Adrenal gland (tissue), 12 donors: ENCODE results near the gene GCNT3. TPM values are rescaled to one million over a fixed set of nuclear protein-coding genes. Genes with fewer than 3 reads are reported as not detected.

Experiments
- DNase-seq, 7 donors: peaks; one replicate each; pipeline ENCODE4 v3.0.0-alpha.2; 2019 to 2020
- H3K27ac ChIP-seq, 5 donors: fragments of 200-600 bp; sonication (generic) in 4 of 5; 1 replicate in 3 of 5; 2 replicates in 2 of 5; pipeline versions ENCODE4 v1.5.1 to v1.8.0; 2016 to 2020; ENCODE audit warnings: mild to moderate bottlenecking in 1 of 5
- H3K27me3 ChIP-seq: fragments of 200-600 bp; 2 replicates; pipeline ENCODE4 v1.8.0; 2021
- H3K36me3 ChIP-seq, 2 donors: fragments of 200-600 bp; replicated peaks in 1 of 2; 1 replicate in 1 of 2; 2 replicates in 1 of 2; pipeline versions ENCODE4 v1.5.1 to v1.8.0; 2018 to 2022
- H3K4me1 ChIP-seq, 2 donors: fragments of 200-600 bp; replicated peaks in 1 of 2; 1 replicate in 1 of 2; 2 replicates in 1 of 2; pipeline versions ENCODE4 v1.5.1 to v1.8.0; 2018 to 2021
- H3K4me3 ChIP-seq, 4 donors: fragments of 200-600 bp; sonication (generic) in 3 of 4; one replicate each; pipeline ENCODE4 v1.5.1; 2016 to 2018
- H3K9me3 ChIP-seq, 3 donors: fragments of 200-600 bp; sonication (generic) in 1 of 3; replicated peaks in 1 of 3; 1 replicate in 2 of 3; 2 replicates in 1 of 3; pipeline versions ENCODE4 v1.5.1 to v1.8.0; 2016 to 2021
- POLR2A ChIP-seq, 2 donors: fragments of 450-650 bp; IDR thresholded peaks; one replicate each; pipeline ENCODE4 v1.6.1; 2017; ENCODE audit warnings: antibody characterized with exemption in 2 of 2, mild to moderate bottlenecking in 2 of 2, moderate library complexity in 1 of 2
- WGBS, 4 donors: extraction: QIAGEN DNeasy Blood & Tissue Kit in 2 of 4; methylation state at CpG; one replicate each; pipeline versions ENCODE4 v1.1.5 to v1.1.7; 2013 to 2017; 5-methylcytosine and 5-hydroxymethylcytosine counted together
- intact Hi-C, 2 donors: fragments of 100-400 bp; cut with DNase I; formaldehyde crosslinking; loops; one replicate each; pipeline versions ENCODE4 v1.14.1 to v1.15.0; 2022 to 2023
- polyA plus RNA-seq, 3 donors: library from polyadenylated mRNA; stranded (reverse); fragments of 200-250 nt in 2 of 3; fragments of 350-450 nt in 1 of 3; fragmentation: Illumina TruSeq in 1 of 3; extraction: RNeasy Lipid Tissue Mini Kit (QIAGEN cat#74804) in 1 of 3; gene quantifications; one replicate each; pipeline ENCODE4 v1.2.3, GENCODE V29; 2013 to 2014
- total RNA-seq, 9 donors: library from RNA; depleted of rRNA in 4 of 9; stranded (reverse); fragments of >200 nt in 4 of 9; fragments of 120-200 nt in 1 of 9; fragmentation: NEBNext Ultra II Directional in 1 of 9; extraction: Animal tissue kit (Norgen Biotek cat#: 25700) in 1 of 9; gene quantifications; one replicate each; pipeline versions ENCODE4 v1.1.0 to v1.2.4, GENCODE V29; 2013 to 2023
- TF ChIP-seq, protein P1 (sequence below), 6 experiments: fragments of 450-650 bp in 4 of 6; fragments of 200-600 bp in 2 of 6; sonication (generic) in 1 of 6; IDR thresholded peaks; 1 replicate in 5 of 6; 2 replicates in 1 of 6; pipeline versions ENCODE4 v1.5.1 to v1.8.0; 2016 to 2021; ENCODE audit warnings: antibody characterized with exemption in 6 of 6, mild to moderate bottlenecking in 2 of 6, moderate library complexity in 1 of 6
- donor health status: healthy with polysubstance abuse.
- donor health status: Bipolar disorder and iron deficiency.
- donor health status: DM: yes; HTN: yes; CAD: no.
- donor health status: DM: no; HTN: no; CAD: no.
- donor health status: DM: no; HTN: no; CAD: no.
- donor health status: DM: yes; HTN: yes; CAD: no.

The GCNT3 gene
- total and polyA plus RNA-seq, 12 donors = 0.03 to 14.1 (median 0.78) TPM; not detected in 1

DNA sequence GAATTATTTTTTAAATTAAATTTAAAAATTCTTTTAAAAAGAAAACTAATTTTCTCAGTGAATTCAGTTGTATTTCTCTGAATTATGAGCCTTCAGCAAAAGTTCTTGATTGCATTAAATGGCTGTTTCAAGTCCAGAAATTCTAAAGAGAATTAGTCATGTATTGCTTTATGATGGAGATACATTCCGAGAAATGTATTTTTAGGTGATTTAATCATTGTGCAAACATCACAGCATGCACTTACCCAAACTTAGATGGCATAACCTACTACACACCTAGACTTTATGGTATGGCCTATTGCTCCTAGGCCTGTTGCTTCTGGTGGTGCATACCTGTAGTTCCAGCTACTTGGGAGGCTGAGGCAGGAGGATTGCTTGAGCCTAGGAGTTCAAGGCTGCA is 44.3 kb upstream of the GCNT3 start:
- no peak for TF ChIP-seq POLR2A (IDR thresholded peaks at IDR 0.05)
- TF ChIP-seq, protein P1, sequence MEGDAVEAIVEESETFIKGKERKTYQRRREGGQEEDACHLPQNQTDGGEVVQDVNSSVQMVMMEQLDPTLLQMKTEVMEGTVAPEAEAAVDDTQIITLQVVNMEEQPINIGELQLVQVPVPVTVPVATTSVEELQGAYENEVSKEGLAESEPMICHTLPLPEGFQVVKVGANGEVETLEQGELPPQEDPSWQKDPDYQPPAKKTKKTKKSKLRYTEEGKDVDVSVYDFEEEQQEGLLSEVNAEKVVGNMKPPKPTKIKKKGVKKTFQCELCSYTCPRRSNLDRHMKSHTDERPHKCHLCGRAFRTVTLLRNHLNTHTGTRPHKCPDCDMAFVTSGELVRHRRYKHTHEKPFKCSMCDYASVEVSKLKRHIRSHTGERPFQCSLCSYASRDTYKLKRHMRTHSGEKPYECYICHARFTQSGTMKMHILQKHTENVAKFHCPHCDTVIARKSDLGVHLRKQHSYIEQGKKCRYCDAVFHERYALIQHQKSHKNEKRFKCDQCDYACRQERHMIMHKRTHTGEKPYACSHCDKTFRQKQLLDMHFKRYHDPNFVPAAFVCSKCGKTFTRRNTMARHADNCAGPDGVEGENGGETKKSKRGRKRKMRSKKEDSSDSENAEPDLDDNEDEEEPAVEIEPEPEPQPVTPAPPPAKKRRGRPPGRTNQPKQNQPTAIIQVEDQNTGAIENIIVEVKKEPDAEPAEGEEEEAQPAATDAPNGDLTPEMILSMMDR (IDR thresholded peaks at IDR 0.05) = no peak
- H3K4me1 ChIP-seq = no peaks in the 10 kb centered on the region
- no peak overlapping the region for H3K4me3 ChIP-seq
- H3K9me3 ChIP-seq = no peaks in the 10 kb centered on the region
- intact Hi-C loops = no loop called here
- DNase-seq = no peak
- no peak overlapping the region for H3K27ac ChIP-seq
- 93 to 100% (median 98%) methylated on average over 1 of the region's 1 CpG for WGBS, 4 donors
- no peaks in the 10 kb centered on the region for H3K36me3 ChIP-seq
- peaks cover 5% of the 10 kb centered on the region for H3K27me3 ChIP-seq

DNA sequence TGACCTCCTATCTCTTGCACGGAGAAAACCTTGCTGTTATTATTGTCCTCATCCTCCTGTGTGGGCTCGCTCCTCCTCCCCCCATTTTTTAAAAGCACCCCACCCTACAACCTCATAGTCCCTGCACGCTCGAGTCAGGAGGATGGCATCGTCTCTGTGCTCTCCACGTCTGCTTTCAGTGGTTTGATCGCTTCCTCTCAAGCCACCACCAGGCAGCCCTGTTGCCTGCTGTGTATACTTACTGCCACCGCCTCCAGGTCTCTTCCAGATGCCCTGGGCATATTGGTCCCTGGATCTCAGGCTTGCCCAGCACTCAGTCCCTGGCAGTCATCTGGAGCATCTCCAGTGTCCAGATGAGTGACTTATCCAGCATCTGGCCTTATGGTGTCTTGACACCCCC is 42.1 kb upstream of the GCNT3 start:
- Histone ChIP-seq H3K27ac (no peak overlapping the region), H3K27me3 (peaks cover 5% of the 10 kb centered on the region), H3K4me3 (no peak overlapping the region), H3K9me3 (no peaks in the 10 kb centered on the region), H3K4me1 (no peaks in the 10 kb centered on the region), H3K36me3 (no peaks in the 10 kb centered on the region)
- no peak for TF ChIP-seq POLR2A (IDR thresholded peaks at IDR 0.05)
- TF ChIP-seq, protein P1 (IDR thresholded peaks at IDR 0.05) = no peak
- intact Hi-C loops = no loop called here
- no peak for DNase-seq
- WGBS, 4 donors = 75 to 91% (median 88%) methylated on average over 8 of the region's 8 CpGs

DNA sequence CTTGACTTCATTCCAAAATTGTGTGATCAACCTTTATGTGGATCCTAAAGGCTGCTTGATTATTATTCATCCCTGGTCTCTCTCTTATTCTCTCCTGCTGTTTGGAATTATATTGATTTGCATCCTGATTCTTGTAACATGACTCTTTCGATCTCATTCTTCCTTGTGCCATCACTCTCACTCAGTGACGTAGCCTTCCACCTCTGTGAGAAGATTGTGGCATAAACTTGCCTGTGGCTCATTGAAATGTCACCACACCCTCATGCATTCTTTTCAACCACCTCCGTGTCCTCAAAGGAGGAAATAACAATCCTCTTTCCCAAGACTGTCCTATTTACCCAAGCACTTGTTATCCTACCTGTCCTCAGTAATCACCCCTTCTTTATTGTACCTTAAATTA is 41.3 kb upstream of the GCNT3 start:
- WGBS, 4 donors = 67 to 75% (median 73%) methylated on average over 3 of the region's 3 CpGs
- no peaks in the 10 kb centered on the region for H3K4me1 ChIP-seq
- no peak overlapping the region for H3K4me3 ChIP-seq
- H3K36me3 ChIP-seq = no peaks in the 10 kb centered on the region
- intact Hi-C loops = no loop called here
- no peaks in the 10 kb centered on the region for H3K9me3 ChIP-seq
- TF ChIP-seq, protein P1 (IDR thresholded peaks at IDR 0.05) = no peak
- TF ChIP-seq POLR2A (IDR thresholded peaks at IDR 0.05) = no peak
- DNase-seq = no peak
- H3K27me3 ChIP-seq = peaks cover 5% of the 10 kb centered on the region
- no peak overlapping the region for H3K27ac ChIP-seq

DNA sequence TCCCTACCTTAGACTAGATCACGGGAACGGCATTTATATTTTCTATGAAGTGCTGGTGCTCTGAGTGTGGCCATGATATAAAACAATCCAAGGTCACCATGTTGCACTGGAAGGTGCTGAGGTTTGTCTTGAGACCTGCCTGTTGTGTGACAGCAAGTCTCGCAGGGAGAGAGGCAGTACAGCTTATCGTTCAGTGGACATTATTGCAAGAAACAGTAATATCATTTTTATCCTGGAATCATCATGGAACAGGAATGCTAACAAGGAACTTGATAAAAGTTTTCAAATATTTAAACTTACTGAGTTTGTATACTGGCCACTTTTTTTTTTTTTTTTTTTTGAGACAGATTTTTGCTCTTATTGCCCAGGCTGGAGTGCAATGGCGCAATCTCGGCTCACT is 40.0 kb upstream of the GCNT3 start:
- Histone ChIP-seq H3K9me3 (no peaks in the 10 kb centered on the region), H3K36me3 (no peaks in the 10 kb centered on the region), H3K4me1 (no peaks in the 10 kb centered on the region), H3K27me3 (no peaks in the 10 kb centered on the region), H3K27ac (no peak overlapping the region), H3K4me3 (no peak overlapping the region)
- intact Hi-C loops = no loop called here
- 92 to 97% (median 93%) methylated on average over 6 of the region's 6 CpGs for WGBS, 4 donors
- DNase-seq = no peak
- TF ChIP-seq, protein P1 (IDR thresholded peaks at IDR 0.05) = no peak
- TF ChIP-seq POLR2A (IDR thresholded peaks at IDR 0.05) = no peak
